OCI-LY7 (cell line): Measurements from ENCODE around the gene LAPTM5. TPM values are rescaled to one million over a fixed set of nuclear protein-coding genes. Genes with fewer than 3 reads are reported as not detected.

Experiments used
- BruUV-seq: library from RNA; stranded (reverse); fragments of 400-500 nt; replicated peaks from 2 replicates; lab custom pipeline; 2021; lab: Mats Ljungman, UMichigan
- CTCF ChIA-PET: fragments of 300-600 bp; sonication (Branson Sonifier 250); formaldehyde crosslinking; loops from one replicate; lab custom pipeline; 2022; ENCODE audit warnings: antibody characterized with exemption; ENCODE audit not compliant: unreplicated experiment; lab: Charles Lee
- POLR2A ChIA-PET: fragments of 300-600 bp; sonication (Branson Sonifier 250); formaldehyde crosslinking; loops from one replicate; lab custom pipeline; 2022; ENCODE audit warnings: antibody characterized with exemption; lab: Charles Lee
- DNase-seq: peaks from one replicate; pipeline ENCODE4 v3.0.0-alpha.2; 2015; ENCODE audit warnings: low spot score
- H2AFZ ChIP-seq: fragments of 200-600 bp; sonication (generic), shearing (Covaris generic); 2 replicates; pipeline ENCODE4 v1.6.1; 2014; ENCODE audit warnings: mild to moderate bottlenecking, antibody characterized with exemption, low read length, moderate library complexity
- H3K27ac ChIP-seq: fragments of 200-600 bp; sonication (generic); 2 replicates; pipeline ENCODE4 v1.5.1; 2014; ENCODE audit warnings: mixed run types, low read depth, mild to moderate bottlenecking, moderate library complexity, low read length, inconsistent platforms; ENCODE audit not compliant: poor library complexity, severe bottlenecking
- H3K36me3 ChIP-seq: fragments of 200-600 bp; sonication (generic); 2 replicates; pipeline ENCODE4 v1.6.1; 2014; ENCODE audit warnings: mild to moderate bottlenecking, antibody characterized with exemption, low read length, moderate library complexity, mixed read lengths; ENCODE audit not compliant: insufficient read depth
- H3K4me1 ChIP-seq: fragments of 200-600 bp; sonication (generic); 2 replicates; pipeline ENCODE4 v1.5.1; 2014; ENCODE audit warnings: mild to moderate bottlenecking, low read length; ENCODE audit not compliant: insufficient read depth, poor library complexity, severe bottlenecking
- H3K4me2 ChIP-seq: fragments of 200-600 bp; sonication (generic); 2 replicates; pipeline ENCODE4 v1.6.1; 2014; ENCODE audit warnings: mild to moderate bottlenecking, low read length
- H3K4me3 ChIP-seq: fragments of 200-600 bp; sonication (generic); 2 replicates; pipeline ENCODE4 v1.5.1; 2014; ENCODE audit warnings: mild to moderate bottlenecking, low read depth, low read length; ENCODE audit not compliant: poor library complexity, severe bottlenecking
- H3K79me2 ChIP-seq: fragments of 200-600 bp; sonication (generic); 2 replicates; pipeline ENCODE4 v1.6.1; 2016; ENCODE audit warnings: low read depth, mild to moderate bottlenecking, low read length, moderate library complexity, mixed read lengths; ENCODE audit not compliant: insufficient read depth
- H3K9me2 ChIP-seq: fragments of 200-600 bp; sonication (generic); 2 replicates; pipeline ENCODE4 v1.6.1; 2016; ENCODE audit warnings: mild to moderate bottlenecking, low read length, mixed read lengths; ENCODE audit not compliant: insufficient read depth
- H3K9me3 ChIP-seq: fragments of 200-600 bp; sonication (generic); 2 replicates; pipeline ENCODE4 v1.6.1; 2014; ENCODE audit warnings: mild to moderate bottlenecking, mixed run types, low read length, mixed read lengths
- H4K20me1 ChIP-seq: fragments of 200-600 bp; sonication (generic); 2 replicates; pipeline ENCODE4 v1.6.1; 2014; ENCODE audit warnings: mild to moderate bottlenecking, antibody characterized with exemption, low read length, moderate library complexity, mixed read lengths; ENCODE audit not compliant: insufficient read depth
- CTCF ChIP-seq: fragments of 200-600 bp; sonication (generic); conservative IDR thresholded peaks from 2 replicates; pipeline ENCODE4 v1.5.1; 2014; ENCODE audit warnings: mild to moderate bottlenecking, antibody characterized with exemption, low read length, moderate library complexity, mixed read lengths
- EZH2phosphoT487 ChIP-seq: fragments of 200-600 bp; sonication (generic); IDR thresholded peaks from 2 replicates; pipeline ENCODE4 v1.6.1; 2018; ENCODE audit warnings: low read depth, borderline replicate concordance, mild to moderate bottlenecking, mixed run types, antibody characterized with exemption, low read length, moderate library complexity, mixed read lengths
- intact Hi-C: fragments of 100-400 bp; cut with micrococcal nuclease; formaldehyde crosslinking; loops from one replicate; pipeline ENCODE4 v1.10.0; 2022; ENCODE audit not compliant: unreplicated experiment
- total RNA-seq, 2 experiments: library from RNA; depleted of rRNA in 1 of 2; stranded (reverse); fragments of >200 nt in 1 of 2; shearing (Covaris generic) in 1 of 2; gene quantifications; 2 replicates each; pipeline ENCODE4 v1.2.3, GENCODE V29; 2014 to 2022

Gene LAPTM5
- total RNA-seq, 2 experiments from 2014 or later = 113 to 137 TPM

DNA sequence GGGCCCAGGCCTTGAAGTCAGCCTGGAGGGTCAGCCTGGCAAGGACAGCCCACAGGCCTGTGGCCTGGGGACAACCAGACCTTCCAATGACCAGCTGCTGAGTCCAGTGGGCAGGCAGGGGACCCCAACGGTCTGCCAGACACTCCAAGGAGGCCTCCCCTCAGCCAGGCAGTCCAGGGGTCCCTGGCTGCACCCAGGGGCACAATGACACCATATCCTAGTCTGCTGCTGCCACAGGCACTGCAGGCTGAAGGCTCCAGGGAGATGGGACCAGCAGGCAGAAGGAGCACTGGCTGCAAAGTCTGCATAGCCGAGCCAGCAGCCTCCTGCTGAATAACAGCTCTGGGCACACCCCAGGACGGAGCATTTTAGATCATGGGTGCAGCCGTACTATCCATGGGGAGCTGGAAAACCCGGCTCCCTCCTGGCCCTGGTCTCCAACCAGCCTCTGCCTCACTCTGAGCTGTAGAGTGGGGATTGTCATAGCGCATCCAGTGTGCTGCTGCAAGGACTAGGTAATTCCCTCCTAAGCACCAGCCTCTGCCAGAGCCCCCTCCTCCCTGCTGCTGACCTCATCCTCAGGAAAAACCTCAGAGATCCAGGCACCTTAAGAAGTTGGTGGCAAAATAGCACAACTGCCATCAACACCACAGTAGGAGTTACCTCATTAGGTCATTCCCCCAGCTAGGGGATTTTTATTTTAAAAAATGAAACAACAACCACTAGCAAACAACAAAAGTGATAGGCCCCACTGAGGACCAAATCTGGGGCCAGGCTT, 4.8 kb upstream of the LAPTM5 start:
- Histone ChIP-seq H3K27ac (no peak overlapping the region), H3K9me2 (no peaks in the 10 kb centered on the region), H3K9me3 (no peaks in the 10 kb centered on the region), H3K79me2 (no peaks in the 10 kb centered on the region), H3K4me1 (peaks cover 67% of the 10 kb centered on the region), H4K20me1 (no peaks in the 10 kb centered on the region), H3K4me3 (no peak overlapping the region), H2AFZ (no peak overlapping the region), H3K4me2 (peak overlapping the region; percentile 91), H3K36me3 (no peaks in the 10 kb centered on the region)
- intact Hi-C loops = no loop called here
- ChIA-PET CTCF (interaction anchor here (0.6 to 2.9 kb wide), 3 partner anchors 11 to 43 kb away, joined by 3 to 17 read pairs (median 3); no protein-coding TSS in a partner anchor), POLR2A (interaction anchor here (0.6 to 2.8 kb wide), 8 partner anchors 13 to 1065 kb away, joined by 3 to 12 read pairs (median 4); no protein-coding TSS in a partner anchor)
- no TSS peak for BruUV-seq
- TF ChIP-seq EZH2phosphoT487 = no peak
- no peak for DNase-seq

DNA sequence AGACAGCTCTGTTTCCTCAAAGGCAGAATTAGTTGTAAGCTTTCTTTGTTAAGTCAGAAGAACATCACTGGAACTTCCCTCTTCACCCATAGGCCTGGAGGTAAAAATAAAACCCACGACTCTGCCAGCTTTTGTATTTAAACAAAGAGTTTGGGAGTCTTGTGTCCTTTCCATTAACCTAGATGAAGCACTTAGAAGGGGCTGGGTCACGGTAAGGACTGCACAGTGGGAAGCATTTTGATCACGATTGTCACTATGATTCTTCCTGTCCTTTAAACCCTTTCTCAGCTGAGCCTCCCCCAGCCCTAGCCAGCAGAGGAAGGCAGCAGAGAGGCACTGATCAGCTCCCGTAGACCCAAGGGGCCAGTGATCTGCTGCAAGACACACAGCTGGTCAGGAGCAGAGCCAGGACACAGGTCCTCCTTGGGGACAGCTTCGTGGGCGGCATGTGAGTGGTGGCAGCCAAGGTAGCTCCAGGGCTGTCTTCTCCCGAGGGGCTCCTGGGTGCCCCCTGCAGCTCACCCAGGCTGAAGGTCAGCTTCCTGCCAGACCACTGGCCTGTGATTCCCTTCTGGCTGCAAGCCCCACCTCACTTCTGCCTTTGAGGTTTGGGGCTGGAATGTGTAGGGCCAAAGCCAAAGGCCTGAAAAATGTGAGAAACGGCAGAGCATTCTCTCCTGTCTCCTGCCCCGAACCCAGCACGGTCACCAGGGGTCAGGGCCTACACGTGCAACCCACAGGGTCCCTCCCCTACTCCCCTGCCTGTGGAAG, 4.0 kb upstream of the LAPTM5 start:
- Histone ChIP-seq H4K20me1 (no peaks in the 10 kb centered on the region), H3K9me3 (no peaks in the 10 kb centered on the region), H3K4me3 (no peak overlapping the region), H3K4me1 (peaks cover 75% of the 10 kb centered on the region), H3K27ac (peak overlapping the region; percentile 52), H3K9me2 (no peaks in the 10 kb centered on the region), H3K36me3 (no peaks in the 10 kb centered on the region), H3K4me2 (peak overlapping the region; percentile 91), H3K79me2 (no peaks in the 10 kb centered on the region), H2AFZ (no peak overlapping the region; the same call in 1 of the 2 replicates)
- ChIA-PET CTCF (interaction anchor here (0.6 to 2.9 kb wide), 7 partner anchors 10 to 73 kb away, joined by 3 to 17 read pairs (median 5); no protein-coding TSS in a partner anchor), POLR2A (interaction anchor here (0.6 to 2.8 kb wide), 11 partner anchors 11 to 1066 kb away, joined by 3 to 15 read pairs (median 4); no protein-coding TSS in a partner anchor)
- 0 out of 2 replicates have a peak, but pooled peaks have one; percentile 32 for TF ChIP-seq CTCF
- TF ChIP-seq EZH2phosphoT487 = no peak
- intact Hi-C loops = no loop called here
- BruUV-seq = no TSS peak
- no peak for DNase-seq
